Endothelial cell of umbilical vein (primary cell): Measurements from ENCODE around the gene SPRYD3. TPM values are rescaled to one million over a fixed set of nuclear protein-coding genes. Genes with fewer than 3 reads are reported as not detected.

Experiments
- BruUV-seq: library from RNA; stranded (reverse); fragments of 400-500 nt; replicated peaks from 2 replicates; lab custom pipeline; 2021; lab: Mats Ljungman, UMichigan
- CTCF ChIA-PET: fragments of 300-600, 350-600 bp; sonication (Branson Sonifier 250); formaldehyde crosslinking; loops from one replicate; lab custom pipeline; 2021; ENCODE audit warnings: antibody characterized with exemption, inconsistent platforms; lab: Charles Lee
- POLR2A ChIA-PET: fragments of 300-600, 350-600 bp; sonication (Branson Sonifier 250); formaldehyde crosslinking; loops from one replicate; lab custom pipeline; 2021; ENCODE audit warnings: antibody characterized with exemption, inconsistent platforms; lab: Charles Lee
- DNase-seq: peaks from one replicate; pipeline ENCODE4 v3.0.0-alpha.2; 2011; ENCODE audit warnings: low read depth, low spot score
- FAIRE-seq: peaks from 2 replicates; lab custom pipeline; 2011; peaks lifted over from hg19 to GRCh38; lab: Jason Lieb, UNC
- H2AFZ ChIP-seq: 2 replicates; pipeline ENCODE4 v1.6.0; 2012; ENCODE audit warnings: low read depth, low read length, control low read depth, inconsistent platforms
- H3K27ac ChIP-seq: 2 replicates; pipeline ENCODE4 v1.5.1; 2011; ENCODE audit warnings: low read depth, mild to moderate bottlenecking, control low read depth, low read length, moderate library complexity; ENCODE audit not compliant: insufficient read depth
- H3K27me3 ChIP-seq, 2 experiments: 2 replicates each; pipeline versions ENCODE4 v1.6.0 to v1.6.1; 2011; ENCODE audit warnings: low read length in 2 of 2, mixed read lengths in 1 of 2; ENCODE audit not compliant: control insufficient read depth in 2 of 2, insufficient read depth in 2 of 2
- H3K36me3 ChIP-seq, 2 experiments: 2 replicates in 1 of 2; 3 replicates in 1 of 2; pipeline ENCODE4 v1.5.1; 2011; ENCODE audit warnings: low read length in 2 of 2, mild to moderate bottlenecking in 1 of 2, moderate library complexity in 1 of 2; ENCODE audit not compliant: control insufficient read depth in 2 of 2, insufficient read depth in 2 of 2; ENCODE audit errors: extremely low read depth in 1 of 2
- H3K4me1 ChIP-seq: 3 replicates; pipeline ENCODE4 v1.5.1; 2011; ENCODE audit warnings: mild to moderate bottlenecking, low read length; ENCODE audit not compliant: control insufficient read depth, insufficient read depth; ENCODE audit errors: extremely low read depth
- H3K4me2 ChIP-seq: 2 replicates; pipeline ENCODE4 v1.6.1; 2011; ENCODE audit warnings: low read length, control low read depth, mixed read lengths; ENCODE audit not compliant: insufficient read depth
- H3K4me3 ChIP-seq, 3 experiments: fragments of 200-600 bp in 1 of 3; sonication (generic), shearing (Covaris generic) in 1 of 3; replicated peaks in 1 of 3; 2 replicates each; pipeline ENCODE4 v1.5.1; 2011 to 2016; ENCODE audit warnings: control low read depth in 3 of 3, low read length in 3 of 3, mild to moderate bottlenecking in 2 of 3, inconsistent platforms in 1 of 3, low read depth in 1 of 3, moderate library complexity in 1 of 3; ENCODE audit not compliant: insufficient read depth in 1 of 3
- H3K79me2 ChIP-seq: 2 replicates; pipeline ENCODE4 v1.6.0; 2012; ENCODE audit warnings: low read length, inconsistent platforms; ENCODE audit not compliant: control insufficient read depth, insufficient read depth
- H3K9ac ChIP-seq: replicated peaks from 2 replicates; pipeline ENCODE3; 2011; ENCODE audit warnings: low read length, control low read depth; ENCODE audit not compliant: insufficient read depth; ENCODE audit errors: extremely low read depth
- H3K9me1 ChIP-seq: replicated peaks from 3 replicates; pipeline ENCODE4 v1.6.0; 2011; ENCODE audit warnings: mild to moderate bottlenecking, low read length; ENCODE audit not compliant: control insufficient read depth, insufficient read depth; ENCODE audit errors: extremely low read depth
- H3K9me3 ChIP-seq: replicated peaks from 2 replicates; pipeline ENCODE4 v1.5.1; 2012; ENCODE audit warnings: low read length, inconsistent platforms; ENCODE audit not compliant: control insufficient read depth, insufficient read depth
- H4K20me1 ChIP-seq: replicated peaks from 2 replicates; pipeline ENCODE3; 2011; ENCODE audit warnings: mild to moderate bottlenecking, low read length; ENCODE audit not compliant: control insufficient read depth, insufficient read depth; ENCODE audit errors: extremely low read depth
- CTCF ChIP-seq, 2 donors: IDR thresholded peaks; 1 replicate in 1 of 2; 2 replicates in 1 of 2; pipeline ENCODE4 v1.5.1; 2011; ENCODE audit warnings: low read length in 2 of 2, mild to moderate bottlenecking in 2 of 2, moderate library complexity in 2 of 2, control low read depth in 1 of 2, inconsistent platforms in 1 of 2, low read depth in 1 of 2; ENCODE audit not compliant: insufficient read depth in 1 of 2; ENCODE audit errors: extremely low read depth in 1 of 2
- EZH2 ChIP-seq: IDR thresholded peaks from 2 replicates; pipeline ENCODE4 v1.6.1; 2012; ENCODE audit warnings: borderline replicate concordance, low read depth, mild to moderate bottlenecking, moderate library complexity, low read length, inconsistent platforms; ENCODE audit not compliant: severe bottlenecking
- FOS ChIP-seq: IDR thresholded peaks from 2 replicates; pipeline ENCODE4 v1.6.1; 2011; ENCODE audit warnings: mild to moderate bottlenecking, low read length, moderate library complexity, borderline replicate concordance; ENCODE audit not compliant: insufficient read depth
- GATA2 ChIP-seq: IDR thresholded peaks from 2 replicates; pipeline ENCODE4 v1.7.0; 2011; ENCODE audit warnings: low read depth, mild to moderate bottlenecking, moderate library complexity, mixed read lengths, low read length; ENCODE audit not compliant: insufficient read length, insufficient read depth
- JUN ChIP-seq: IDR thresholded peaks from 2 replicates; pipeline ENCODE4 v1.6.1; 2011; ENCODE audit warnings: borderline replicate concordance, low read depth; ENCODE audit not compliant: insufficient read length, insufficient read depth
- MAX ChIP-seq: IDR thresholded peaks from 2 replicates; pipeline ENCODE4 v1.6.1; 2011; ENCODE audit not compliant: insufficient read depth, insufficient read length
- MYC ChIP-seq: IDR thresholded peaks from one replicate; pipeline ENCODE4 v1.6.1; 2011; ENCODE audit warnings: mild to moderate bottlenecking, low read depth, low read length
- POLR2A ChIP-seq: IDR thresholded peaks from 2 replicates; pipeline ENCODE4 v1.6.1; 2012; ENCODE audit warnings: low read depth, mild to moderate bottlenecking, control low read depth, low read length
- POLR2AphosphoS5 ChIP-seq: IDR thresholded peaks from 2 replicates; pipeline ENCODE4 v1.6.1; 2012; ENCODE audit warnings: low read depth, mild to moderate bottlenecking, control low read depth, low read length, moderate library complexity; ENCODE audit not compliant: insufficient read depth
- dilution Hi-C: fragments of 300-500 bp; cut with MboI; formaldehyde crosslinking; loops from one replicate; pipeline ENCODE4 v1.15.0; 2019; ENCODE audit warnings: low sequenced_read_pairs; ENCODE audit not compliant: extremely low pct_ligation_motif_present
- intact Hi-C: fragments of 100-400 bp; cut with micrococcal nuclease; formaldehyde crosslinking; loops from one replicate; pipeline ENCODE4 v1.10.0; 2022
- polyA plus RNA-seq, 4 experiments: library from polyadenylated mRNA; depleted of rRNA in 3 of 4; stranded (reverse) in 3 of 4; unstranded in 1 of 4; fragments of >200 nt; gene quantifications; 2 replicates each; pipeline versions ENCODE4 v1.2.1 to v1.2.3, GENCODE V29; 2011 to 2012; ENCODE audit warnings: missing spikeins in 1 of 4
- total RNA-seq: library from RNA; stranded (reverse); gene quantifications from 2 replicates; pipeline ENCODE4 v1.2.3, GENCODE V29; 2021

SPRYD3 gene
- total and polyA plus RNA-seq, 2 donors (not counting 3 experiments of a cell fraction or from before 2014, with no cell fraction given), result 38.6 to 39.2 TPM

GRCh38 chr12:53042607-53043454 is 36.4 kb downstream of the SPRYD3 start:
- Histone ChIP-seq H3K27ac (no peak overlapping the region), H3K36me3 (peaks cover 2 to 14% of the 10 kb centered on the region in 2 experiments), H4K20me1 (no peaks in the 10 kb centered on the region), H3K9me3 (no peaks in the 10 kb centered on the region), H3K9me1 (no peaks in the 10 kb centered on the region), H3K9ac (no peak overlapping the region), H3K79me2 (no peaks in the 10 kb centered on the region), H3K27me3 (no peaks in the 10 kb centered on the region), H3K4me3 (no peak overlapping the region), H3K4me2 (no peak overlapping the region), H3K4me1 (peaks cover 40% of the 10 kb centered on the region), H2AFZ (no peak overlapping the region)
- TF ChIP-seq MYC (no peak), POLR2AphosphoS5 (no peak), MAX (no peak), EZH2 (no peak), CTCF (IDR thresholded peaks at IDR 0.05; ENCODE audit: extremely low read depth in 1 of 2, insufficient read depth in 1 of 2, low read depth in 1 of 2, low read length in 2 of 2) (no peak), JUN (no peak), GATA2 (no peak), FOS (no peak), POLR2A (no peak)
- CTCF ChIA-PET, result interaction anchor here (1.3 to 1.9 kb wide), 3 partner anchors 10 to 23 kb away, joined by 3 to 5 read pairs (median 5); no protein-coding TSS in a partner anchor
- BruUV-seq, result no TSS peak
- FAIRE-seq (no peak), DNase-seq (no peak)
- intact Hi-C loops (no loop called here), dilution Hi-C loops (no loop called here)
- POLR2A ChIA-PET, result no interaction called here
